SW480 (cell line): Measurements from ENCODE around the gene MAP3K20.
"Not testable (repeated sequence)": the region's sequence is repeated elsewhere in the genome, so short reads cannot be mapped to it uniquely, and the experiment has no call there.

Experiments
- DNase-seq: peaks from one replicate; pipeline ENCODE4 v3.0.0-alpha.2; 2016; ENCODE audit warnings: low spot score

Gene MAP3K20

GRCh38 chr2:173235947-173236803 lies 160.5 kb downstream of the MAP3K20 start:
- DNase-seq, result no peak

- DNase-seq, result peak; percentile 57
Observed at GRCh38 chr2:173238385-173238784, 162.7 kb downstream of the MAP3K20 start.

- DNase-seq, result no peak
Observed at GRCh38 chr2:173238831-173239230, 163.2 kb downstream of the MAP3K20 start.

- DNase-seq, result no peak
Observed at GRCh38 chr2:173239644-173240043, 164.0 kb downstream of the MAP3K20 start.

- DNase-seq, result no peak
Observed at GRCh38 chr2:173240083-173240482, 164.4 kb downstream of the MAP3K20 start.

GRCh38 chr2:173241643-173242042 lies 166.0 kb downstream of the MAP3K20 start:
- no peak for DNase-seq

GRCh38 chr2:173247156-173247555 lies 171.5 kb downstream of the MAP3K20 start:
- no peak for DNase-seq

GRCh38 chr2:173248381-173248780 lies 172.7 kb downstream of the MAP3K20 start:
- DNase-seq, result no peak

- no peak for DNase-seq
Observed at GRCh38 chr2:173249661-173250641, 174.3 kb downstream of the MAP3K20 start.

- DNase-seq, result no peak
Observed at GRCh38 chr2:173251225-173251624, 175.6 kb downstream of the MAP3K20 start.

- no peak for DNase-seq
Observed at GRCh38 chr2:173252581-173252980, 176.9 kb downstream of the MAP3K20 start.

GRCh38 chr2:173254659-173255058 lies 179.0 kb downstream of the MAP3K20 start:
- no peak for DNase-seq

GRCh38 chr2:173258701-173259100 lies 183.1 kb downstream of the MAP3K20 start:
- no peak for DNase-seq

GRCh38 chr2:173262356-173262755 lies 186.7 kb downstream of the MAP3K20 start:
- DNase-seq, result not testable (repeated sequence)

- DNase-seq, result no peak
Observed at GRCh38 chr2:173264151-173264550, 188.5 kb downstream of the MAP3K20 start.

- no peak for DNase-seq
Observed at GRCh38 chr2:173264603-173265366, 189.1 kb downstream of the MAP3K20 start.

GRCh38 chr2:173271135-173271534 lies 195.5 kb downstream of the MAP3K20 start:
- no peak for DNase-seq

GRCh38 chr2:173271825-173272224 lies 196.2 kb downstream of the MAP3K20 start:
- DNase-seq, result no peak

GRCh38 chr2:173272849-173273248 lies 197.2 kb downstream of the MAP3K20 start:
- DNase-seq, result no peak

- no peak for DNase-seq
Observed at GRCh38 chr2:173278794-173279526, 203.3 kb downstream of the MAP3K20 start.

- no peak for DNase-seq
Observed at GRCh38 chr2:173279527-173279868, 203.9 kb downstream of the MAP3K20 start.
